Anterior cingulate cortex (tissue), 58 donors: ENCODE data around the gene CELSR1.

Source experiments
- DNase-seq, 58 donors: peaks; one replicate each; lab custom pipeline; 2025; lab: John Stamatoyannopoulos, UW

The CELSR1 gene, protein sequence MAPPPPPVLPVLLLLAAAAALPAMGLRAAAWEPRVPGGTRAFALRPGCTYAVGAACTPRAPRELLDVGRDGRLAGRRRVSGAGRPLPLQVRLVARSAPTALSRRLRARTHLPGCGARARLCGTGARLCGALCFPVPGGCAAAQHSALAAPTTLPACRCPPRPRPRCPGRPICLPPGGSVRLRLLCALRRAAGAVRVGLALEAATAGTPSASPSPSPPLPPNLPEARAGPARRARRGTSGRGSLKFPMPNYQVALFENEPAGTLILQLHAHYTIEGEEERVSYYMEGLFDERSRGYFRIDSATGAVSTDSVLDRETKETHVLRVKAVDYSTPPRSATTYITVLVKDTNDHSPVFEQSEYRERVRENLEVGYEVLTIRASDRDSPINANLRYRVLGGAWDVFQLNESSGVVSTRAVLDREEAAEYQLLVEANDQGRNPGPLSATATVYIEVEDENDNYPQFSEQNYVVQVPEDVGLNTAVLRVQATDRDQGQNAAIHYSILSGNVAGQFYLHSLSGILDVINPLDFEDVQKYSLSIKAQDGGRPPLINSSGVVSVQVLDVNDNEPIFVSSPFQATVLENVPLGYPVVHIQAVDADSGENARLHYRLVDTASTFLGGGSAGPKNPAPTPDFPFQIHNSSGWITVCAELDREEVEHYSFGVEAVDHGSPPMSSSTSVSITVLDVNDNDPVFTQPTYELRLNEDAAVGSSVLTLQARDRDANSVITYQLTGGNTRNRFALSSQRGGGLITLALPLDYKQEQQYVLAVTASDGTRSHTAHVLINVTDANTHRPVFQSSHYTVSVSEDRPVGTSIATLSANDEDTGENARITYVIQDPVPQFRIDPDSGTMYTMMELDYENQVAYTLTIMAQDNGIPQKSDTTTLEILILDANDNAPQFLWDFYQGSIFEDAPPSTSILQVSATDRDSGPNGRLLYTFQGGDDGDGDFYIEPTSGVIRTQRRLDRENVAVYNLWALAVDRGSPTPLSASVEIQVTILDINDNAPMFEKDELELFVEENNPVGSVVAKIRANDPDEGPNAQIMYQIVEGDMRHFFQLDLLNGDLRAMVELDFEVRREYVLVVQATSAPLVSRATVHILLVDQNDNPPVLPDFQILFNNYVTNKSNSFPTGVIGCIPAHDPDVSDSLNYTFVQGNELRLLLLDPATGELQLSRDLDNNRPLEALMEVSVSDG (N-terminal part only)

DNA sequence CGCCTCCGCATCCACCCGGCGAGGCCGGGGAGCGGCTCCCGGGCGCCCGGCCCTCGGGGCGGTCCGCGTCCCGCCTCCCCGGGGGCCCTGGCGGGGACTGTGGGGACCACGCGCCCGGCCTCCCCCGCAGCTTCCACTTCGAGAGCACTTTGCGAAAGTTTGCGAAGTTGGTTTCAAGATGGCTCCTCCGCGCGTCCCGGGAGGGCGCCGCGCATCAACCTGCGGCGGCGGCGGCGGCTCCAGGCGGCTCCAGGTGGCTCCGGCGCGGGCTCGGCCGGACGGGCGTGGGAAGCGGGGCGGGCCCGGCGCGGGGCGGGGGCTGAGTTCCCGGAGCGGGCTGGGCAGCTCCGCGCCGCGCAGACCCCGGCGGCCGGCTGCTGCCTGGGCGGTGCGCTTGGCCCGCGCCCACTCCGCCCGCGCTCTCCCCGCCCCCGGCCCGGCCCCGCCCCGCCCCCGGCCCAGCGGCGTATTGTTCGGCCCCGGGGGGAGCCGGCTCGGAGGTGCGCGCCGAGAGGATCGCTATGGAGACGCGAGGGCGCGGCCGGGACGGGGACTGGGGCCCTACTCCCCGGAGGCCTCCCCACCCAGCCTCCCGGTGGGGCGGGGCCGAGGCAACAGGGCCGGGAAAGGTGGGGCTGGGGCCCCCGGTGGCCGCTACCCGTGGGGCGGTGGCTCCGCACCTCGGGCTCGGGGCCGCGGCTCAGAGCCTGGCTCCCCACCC is at the start of gene CELSR1:
Gene CELSR1 (minus strand): TSS at position 396 of the 721 bp plus-strand sequence. CDS start 450 bp downstream, outside the sequence.
- DNase-seq, result no peak

DNA sequence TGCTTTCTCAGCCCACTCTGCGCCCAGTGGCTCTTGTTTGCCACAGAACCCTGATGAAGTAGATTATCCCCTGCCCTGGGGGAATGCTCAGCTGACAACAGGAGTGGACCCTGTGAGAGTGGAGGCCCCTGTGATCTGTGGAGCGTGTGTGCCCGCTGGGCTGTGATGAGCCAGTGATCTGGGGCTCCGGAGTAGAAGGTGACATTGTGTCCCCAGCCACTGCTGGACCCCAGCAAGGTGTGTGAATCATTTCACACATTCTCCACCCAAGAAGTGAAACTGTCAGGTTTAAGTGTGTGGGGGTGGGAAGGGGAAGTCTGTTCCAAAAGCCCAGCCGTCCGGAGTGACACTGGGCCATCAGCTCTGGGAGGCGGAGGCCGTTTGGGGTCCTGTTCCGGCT is 49.6 kb upstream of the CELSR1 start:
- no peak for DNase-seq

DNA sequence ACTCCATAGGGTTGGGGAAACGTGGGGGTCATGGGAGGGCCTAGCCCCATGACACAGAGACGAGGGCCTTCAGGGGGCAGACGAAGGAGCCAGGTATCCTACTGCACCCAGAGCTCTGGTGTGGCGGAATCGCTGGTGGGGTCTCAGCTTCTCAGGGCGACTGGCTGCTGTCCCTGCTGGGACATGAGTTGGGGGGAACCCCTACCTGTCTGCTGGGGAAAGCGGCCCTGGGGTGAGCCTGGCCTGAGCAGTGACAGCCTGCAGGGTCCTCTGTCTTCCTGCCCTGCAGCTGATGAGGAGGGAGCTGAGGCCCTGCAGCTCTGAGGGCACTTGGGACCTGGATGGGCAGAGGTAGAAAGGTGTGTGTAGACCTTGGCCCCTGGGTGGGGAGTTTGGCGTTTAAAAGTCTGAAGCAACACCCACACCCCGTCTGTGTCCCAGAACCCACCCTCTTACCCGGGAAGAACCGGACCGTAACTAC is 49.2 kb upstream of the CELSR1 start:
- DNase-seq, result no peak

DNA sequence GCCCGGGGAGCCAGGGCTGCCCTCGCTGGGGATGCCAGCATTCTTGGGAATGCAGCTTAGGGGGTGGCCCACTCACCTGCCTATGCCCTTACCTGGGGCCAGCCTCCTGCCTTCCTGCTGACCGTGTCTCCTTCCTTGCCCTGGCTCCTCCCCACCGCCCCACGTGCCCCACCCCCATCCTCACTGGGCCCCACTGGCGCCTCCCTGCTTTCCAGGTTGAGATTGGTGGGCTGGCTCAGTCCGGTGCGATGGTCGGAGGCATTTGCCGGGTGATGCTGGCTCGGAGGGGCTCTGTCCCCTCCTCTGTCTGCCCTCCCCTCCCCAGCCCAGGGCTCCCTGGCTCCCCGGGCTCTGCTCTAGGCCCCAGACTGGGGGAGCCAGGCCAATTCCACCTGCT is 48.7 kb upstream of the CELSR1 start:
- DNase-seq, result no peak

DNA sequence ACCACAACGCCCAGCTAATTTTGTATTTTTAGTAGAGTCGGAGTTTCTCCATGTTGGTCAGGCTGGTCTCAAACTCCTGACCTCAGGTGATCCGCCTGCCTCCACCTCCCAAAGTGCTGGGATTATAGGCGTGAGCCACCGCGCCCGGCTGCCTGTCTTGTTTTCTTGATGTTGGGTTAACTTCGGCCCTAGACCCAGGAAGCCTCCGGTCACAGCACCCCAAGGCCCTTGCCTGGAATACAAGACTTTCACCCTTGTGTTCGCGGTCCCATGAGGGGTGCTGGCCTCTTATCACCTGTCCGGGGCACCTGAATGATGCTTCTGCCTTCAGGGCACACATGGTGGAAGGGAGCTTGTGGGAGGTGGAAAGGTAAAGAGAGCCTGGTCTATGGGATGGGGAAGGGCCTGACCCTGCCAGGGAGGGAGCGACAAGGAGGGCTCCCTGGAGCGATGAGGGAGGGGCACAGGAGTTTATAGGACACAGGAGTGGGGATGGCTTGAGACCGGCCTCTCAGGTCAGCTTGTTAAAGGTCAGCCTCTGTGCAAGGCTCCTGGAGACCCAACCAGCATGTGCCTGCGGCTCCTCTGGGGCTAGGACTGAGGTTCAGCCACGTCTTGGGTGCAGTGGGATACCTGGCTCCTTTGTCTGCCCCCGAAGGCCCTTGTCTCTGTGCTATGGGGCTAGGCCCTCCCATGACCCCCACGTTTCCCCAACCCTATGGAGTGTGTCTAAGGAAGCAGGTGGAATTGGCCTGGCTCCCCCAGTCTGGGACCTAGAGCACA is 48.1 kb upstream of the CELSR1 start:
- no peak for DNase-seq

DNA sequence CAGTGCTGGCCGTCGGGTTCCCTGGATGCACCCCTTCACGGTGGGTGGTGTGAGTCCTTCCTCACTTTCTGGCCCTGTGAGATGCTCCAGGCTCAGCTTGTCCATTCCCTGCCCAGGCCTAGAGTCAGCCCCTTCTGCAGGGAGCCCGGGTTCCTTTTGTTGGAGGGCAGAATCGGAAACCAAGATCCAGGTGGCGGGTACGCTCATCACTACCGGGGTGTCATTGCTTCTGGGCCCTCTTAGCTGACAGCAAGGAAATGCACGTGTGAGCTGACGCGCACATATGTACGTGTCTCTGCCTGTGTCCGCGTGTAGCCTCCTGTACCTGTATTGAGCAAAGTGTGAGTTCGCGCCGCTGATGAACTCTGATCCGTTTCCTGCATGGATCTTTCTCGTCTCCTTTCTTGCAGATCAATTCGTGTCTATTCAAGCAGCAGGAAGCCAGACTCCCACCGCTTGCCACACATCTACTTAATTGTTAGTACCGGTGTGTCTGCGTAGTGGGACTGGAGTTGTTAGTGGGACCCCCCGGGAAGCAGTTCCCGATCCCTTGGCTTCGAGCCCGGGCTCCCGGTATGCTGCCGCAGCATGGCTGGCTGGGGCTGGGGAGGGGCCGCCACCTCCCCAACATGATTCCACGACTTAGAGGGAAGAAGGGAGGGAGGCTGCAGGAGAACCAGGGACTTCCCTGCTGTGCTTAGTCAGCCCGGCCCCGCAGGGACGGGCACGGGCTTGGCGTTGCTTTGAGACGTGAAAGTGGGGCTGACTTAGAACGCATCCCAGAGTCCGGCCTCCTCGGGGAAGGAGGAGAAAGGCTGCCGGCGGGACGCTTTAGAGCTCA is 46.9 kb upstream of the CELSR1 start:
- peak in 1 of 58 donors; percentile 19 for DNase-seq

DNA sequence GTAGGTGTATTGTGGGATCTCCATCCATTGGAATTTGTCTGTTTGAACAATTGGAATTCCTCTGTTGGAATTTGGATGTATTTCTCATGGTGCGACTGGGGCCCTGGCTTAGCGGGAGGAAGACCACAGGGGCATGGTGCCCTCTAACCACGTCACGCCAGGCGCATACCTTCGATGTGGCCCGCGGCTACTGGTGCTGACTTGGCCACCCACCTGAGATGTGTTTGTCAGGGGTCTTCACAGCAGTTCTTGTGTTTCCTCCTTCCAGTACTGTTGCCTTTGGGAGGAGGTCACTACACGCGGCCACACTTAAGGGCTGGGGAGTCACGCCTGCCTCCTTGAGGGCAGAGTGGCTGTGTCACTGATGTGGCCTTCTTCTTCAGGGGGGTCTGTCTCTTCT is 46.2 kb upstream of the CELSR1 start:
- DNase-seq, result no peak

DNA sequence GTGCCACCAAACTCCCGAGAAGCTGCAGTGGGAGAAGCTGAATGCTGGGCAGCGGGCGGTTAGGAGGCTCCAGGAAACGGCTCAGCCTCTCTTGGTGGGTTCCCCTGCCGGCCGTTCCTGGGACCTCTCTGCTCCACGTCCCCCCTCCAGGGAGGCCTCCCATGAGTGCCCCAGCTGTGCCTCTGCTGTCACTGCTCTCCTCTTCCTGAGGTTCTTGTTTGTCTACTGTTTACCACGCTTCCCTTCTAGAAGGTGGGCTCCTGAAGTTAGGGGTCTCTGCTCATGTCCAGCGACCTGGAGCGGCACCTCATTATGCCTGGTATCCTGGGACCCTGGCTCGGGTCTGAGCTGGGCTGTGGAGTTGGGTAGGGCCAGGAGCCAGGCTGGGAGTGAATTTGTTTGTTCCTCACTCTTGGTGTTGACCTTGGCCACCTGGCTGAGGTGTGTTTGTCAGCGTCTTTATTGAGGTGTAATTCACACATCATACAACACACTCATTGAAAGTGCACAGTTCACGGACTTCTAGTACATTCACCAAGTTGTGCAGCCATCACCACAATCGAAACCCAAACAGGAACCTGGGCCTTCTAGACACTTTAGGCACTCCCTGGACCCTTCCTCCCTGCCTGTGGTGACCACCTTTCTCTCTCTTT is 45.0 kb upstream of the CELSR1 start:
- DNase-seq, result no peak

DNA sequence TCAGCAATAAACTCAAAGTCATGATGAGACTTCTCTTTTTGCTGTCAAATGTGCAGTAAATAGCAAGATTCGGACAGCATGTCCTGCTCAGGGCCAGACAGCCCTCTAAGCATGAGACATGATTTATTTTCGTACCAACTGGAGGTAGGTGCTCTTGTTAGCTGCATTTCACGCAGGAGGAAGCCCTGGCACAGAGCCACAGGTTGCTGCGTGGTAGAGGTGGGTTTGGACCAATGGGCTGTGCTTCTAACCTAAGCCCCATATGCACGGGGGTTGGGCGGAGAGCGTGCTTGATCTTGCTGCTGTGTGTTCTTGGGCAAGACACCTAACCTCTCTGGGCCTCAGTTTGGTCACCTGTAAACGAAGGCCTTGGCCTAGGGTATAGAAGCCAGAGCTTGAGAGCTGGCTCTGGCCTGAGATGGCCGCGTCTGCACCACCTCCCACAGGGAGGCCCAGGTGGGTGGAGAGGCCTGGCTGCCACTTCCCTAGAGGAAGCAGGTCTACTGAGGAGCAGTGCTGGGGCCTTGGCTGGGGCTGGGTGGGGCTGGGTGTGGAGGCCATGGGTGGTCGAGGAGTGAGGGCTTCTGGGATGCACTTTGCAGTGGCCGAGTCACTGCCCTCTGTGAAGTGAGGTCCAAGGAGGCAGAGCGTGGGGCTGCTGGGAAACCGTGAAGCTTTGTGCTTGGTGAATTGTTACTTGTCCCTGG is 44.3 kb upstream of the CELSR1 start:
- DNase-seq, result no peak

DNA sequence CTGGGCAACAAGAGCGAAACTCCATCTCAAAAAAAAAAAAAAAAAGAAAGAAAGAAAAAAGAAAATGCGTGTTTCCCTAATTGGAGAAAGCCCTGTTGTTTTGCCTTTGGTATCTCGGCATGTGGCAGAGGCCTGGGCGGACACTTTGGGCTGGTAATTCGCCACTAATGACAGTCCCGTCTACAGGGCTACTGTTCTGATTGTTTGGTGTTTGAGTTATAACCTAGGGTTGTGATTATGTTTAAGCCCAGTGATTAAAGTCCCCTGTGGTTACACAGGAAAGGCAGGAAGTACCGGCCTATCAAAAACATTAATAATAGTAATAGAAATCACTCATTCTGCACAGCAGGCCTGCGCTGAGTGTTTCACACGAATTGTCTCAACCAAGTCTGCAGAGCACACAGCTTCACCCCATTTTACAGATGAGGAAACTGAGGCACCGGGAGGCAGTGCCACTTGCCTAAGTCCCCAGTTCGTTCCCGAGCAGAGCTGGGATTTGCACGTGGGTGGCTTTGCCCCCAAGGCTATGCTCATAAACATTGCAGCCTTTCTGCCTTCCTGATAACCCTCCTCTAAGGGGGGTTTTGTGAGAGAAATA is 43.6 kb upstream of the CELSR1 start:
- DNase-seq, result no peak

DNA sequence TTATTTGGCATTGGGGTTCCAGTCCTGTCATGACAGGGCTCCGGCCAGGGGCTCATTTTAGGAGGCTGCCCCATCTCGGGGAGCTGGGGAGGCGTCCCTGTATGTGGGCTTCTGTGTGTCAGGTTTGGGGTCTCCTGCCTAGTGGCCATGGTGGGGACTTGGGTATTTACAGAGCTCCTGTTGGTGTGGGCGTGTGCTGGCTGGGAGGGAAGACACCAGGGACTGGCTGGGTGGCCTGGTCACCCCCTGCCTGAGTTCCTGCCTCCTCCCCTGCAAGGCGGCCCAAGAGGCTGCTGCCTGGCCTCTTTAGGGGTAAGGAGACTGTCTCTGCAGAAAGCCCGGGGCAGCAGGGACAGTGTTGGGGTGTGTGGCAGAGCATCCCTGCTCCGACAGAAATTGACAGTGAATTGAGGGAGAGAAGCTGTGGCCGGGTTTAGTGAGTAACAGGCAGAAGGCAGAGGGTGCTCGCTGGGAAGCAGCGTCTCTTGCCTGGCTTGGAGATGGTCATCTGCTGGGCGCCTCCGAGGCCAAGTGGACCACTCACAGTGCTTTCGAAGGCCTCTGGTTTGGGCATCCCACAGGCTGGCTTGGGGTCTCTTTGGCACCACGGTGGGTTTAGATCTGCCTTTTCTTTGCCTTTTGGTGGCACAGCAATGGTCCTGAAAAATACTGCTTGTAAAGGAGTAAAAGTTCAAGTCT is 42.5 kb upstream of the CELSR1 start:
- DNase-seq, result no peak

DNA sequence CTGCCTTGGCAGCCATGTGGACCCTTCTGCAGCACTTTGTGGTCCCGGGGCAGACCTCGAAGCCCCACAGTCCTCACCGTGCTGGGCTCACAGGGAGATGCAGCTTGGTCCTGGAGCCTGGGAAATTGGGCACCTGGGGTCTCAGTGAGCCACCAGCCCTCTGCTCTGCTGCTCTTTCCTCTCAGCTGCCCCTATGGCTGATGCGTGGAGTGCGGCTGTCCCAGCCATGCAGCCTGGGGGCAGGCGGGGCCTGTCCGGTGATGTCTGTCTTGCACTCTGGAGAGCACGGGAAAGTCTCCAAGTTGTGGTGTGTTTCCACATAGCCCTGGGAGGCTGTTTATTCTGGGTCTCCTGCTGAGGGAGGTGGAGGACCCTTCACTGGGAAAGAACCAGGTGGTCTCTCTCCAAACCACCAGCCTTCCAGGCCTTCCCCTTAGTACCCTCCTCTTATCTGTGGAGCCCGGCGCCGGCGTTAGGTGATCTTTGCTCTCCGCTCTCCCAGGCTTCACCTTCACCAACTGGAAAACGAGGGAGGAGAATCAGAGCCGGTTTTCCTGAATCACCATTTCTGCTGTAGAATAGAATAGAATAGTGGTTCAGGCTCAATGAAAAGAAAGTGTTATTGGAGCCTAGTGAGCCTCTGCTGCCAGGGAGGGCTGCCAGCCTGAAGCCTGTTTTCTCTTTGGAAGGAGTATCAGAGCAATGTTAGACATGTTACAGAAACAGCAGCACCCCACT is 41.6 kb upstream of the CELSR1 start:
- peak in 7 of 58 donors; percentile 30 to 69 (median 41) for DNase-seq

DNA sequence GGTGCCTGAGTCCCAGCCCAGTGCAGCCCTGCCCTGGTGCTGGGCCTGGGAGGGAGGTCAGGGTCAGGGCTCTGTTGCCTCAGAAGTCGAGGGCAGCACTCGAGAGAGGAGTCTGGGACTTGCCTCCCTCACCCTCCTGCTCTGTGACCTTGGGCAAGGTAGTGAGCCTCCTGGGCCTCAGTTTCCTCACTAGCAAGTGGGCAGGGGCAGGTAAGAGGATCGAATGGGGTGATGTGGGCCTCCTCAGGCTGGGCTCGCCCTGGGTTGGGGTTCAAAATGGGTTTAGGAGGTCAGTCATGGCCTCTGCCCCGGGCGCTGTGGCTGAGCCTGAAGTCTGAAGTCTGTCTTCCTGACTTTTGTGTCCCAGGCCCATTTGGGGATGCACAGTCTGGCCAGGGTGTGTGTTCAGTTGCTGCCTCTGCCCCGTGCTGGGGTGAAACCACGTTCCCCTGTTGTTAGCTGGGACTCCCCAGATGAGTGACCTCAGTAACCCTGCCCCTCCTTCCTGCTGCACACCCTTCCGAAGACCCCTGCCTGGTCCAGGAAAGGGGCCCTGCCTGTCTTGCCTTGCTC is 40.9 kb upstream of the CELSR1 start:
- no peak for DNase-seq

DNA sequence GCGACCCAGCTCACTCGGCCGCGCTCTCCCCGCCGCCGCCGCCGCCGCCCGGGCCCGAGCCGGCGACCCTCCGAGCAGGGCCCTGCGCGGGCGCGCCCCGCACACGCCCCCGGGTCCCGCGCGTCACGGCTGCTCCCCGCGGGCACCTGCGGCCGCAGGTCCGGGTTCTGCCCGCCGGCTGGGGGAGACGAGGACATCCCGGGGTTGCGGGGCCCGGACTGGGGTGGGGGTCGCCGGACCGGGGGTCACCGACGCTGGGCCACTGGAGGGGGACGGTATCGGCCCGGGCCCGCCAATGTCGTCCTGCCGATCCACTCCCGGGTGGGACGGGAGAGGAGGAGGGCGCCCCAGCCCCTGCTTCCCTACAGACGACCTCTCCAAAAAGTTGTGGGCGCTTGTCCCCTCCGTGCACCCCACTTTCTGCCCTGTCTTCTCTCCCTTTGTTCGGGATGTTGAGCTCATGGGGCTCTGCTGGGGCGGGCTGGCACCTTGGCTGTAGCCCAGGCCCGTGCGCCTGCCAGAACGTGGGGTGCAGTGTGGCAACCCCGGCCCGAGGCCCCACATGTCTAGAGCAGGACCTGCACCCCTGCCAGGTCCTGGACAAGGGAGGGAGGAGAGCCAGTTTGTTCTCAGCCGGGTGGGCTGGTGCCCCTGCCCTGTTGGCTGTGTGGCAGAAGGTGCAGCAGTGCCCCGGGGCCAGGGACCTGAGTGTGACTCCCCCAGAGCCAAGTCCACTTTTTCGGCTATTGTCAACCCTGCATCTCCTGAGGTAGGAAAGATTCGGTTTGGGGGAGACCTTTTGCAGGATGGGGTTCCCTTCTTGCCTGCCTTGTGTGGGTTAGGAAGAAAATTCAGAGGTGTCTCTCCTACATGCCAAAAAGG is 40.2 kb upstream of the CELSR1 start:
- peak in 2 of 58 donors; percentile 27 to 32 for DNase-seq
